GM23248 (cell line): ENCODE data around the gene LSP1. TPM values are rescaled to one million over a fixed set of nuclear protein-coding genes. Genes with fewer than 3 reads are reported as not detected.

ENCODE experiments used
- DNase-seq: peaks from one replicate; pipeline ENCODE4 v3.0.0-alpha.2; 2015
- H2AFZ ChIP-seq: fragments of 200-600 bp; sonication (generic); 2 replicates; pipeline ENCODE4 v1.6.1; 2016; ENCODE audit warnings: antibody characterized with exemption
- H3F3A ChIP-seq: fragments of 200-600 bp; sonication (generic); 2 replicates; pipeline ENCODE4 v1.6.1; 2016; ENCODE audit warnings: mild to moderate bottlenecking, antibody characterized with exemption, mixed run types; ENCODE audit not compliant: insufficient read depth
- H3K27ac ChIP-seq: fragments of 200-600 bp; sonication (generic); 2 replicates; pipeline ENCODE4 v1.5.1; 2016; ENCODE audit warnings: mild to moderate bottlenecking
- H3K27me3 ChIP-seq: fragments of 200-600 bp; sonication (generic); replicated peaks from 2 replicates; pipeline ENCODE4 v1.6.1; 2016; ENCODE audit warnings: mild to moderate bottlenecking; ENCODE audit not compliant: insufficient read depth
- H3K36me3 ChIP-seq: fragments of 200-600 bp; sonication (generic); 2 replicates; pipeline ENCODE4 v1.6.1; 2016; ENCODE audit warnings: low read depth, mild to moderate bottlenecking
- H3K4me1 ChIP-seq: fragments of 200-600 bp; sonication (generic); 2 replicates; pipeline ENCODE4 v1.6.1; 2016; ENCODE audit warnings: mild to moderate bottlenecking; ENCODE audit not compliant: insufficient read depth
- H3K4me2 ChIP-seq: fragments of 200-600 bp; sonication (generic); one replicate; pipeline ENCODE4 v1.6.1; 2016; ENCODE audit warnings: mild to moderate bottlenecking; ENCODE audit not compliant: unreplicated experiment
- H3K4me3 ChIP-seq: fragments of 200-600 bp; sonication (generic); 2 replicates; pipeline ENCODE4 v1.5.1; 2016; ENCODE audit warnings: mild to moderate bottlenecking
- H3K79me2 ChIP-seq: fragments of 200-600 bp; sonication (generic); 2 replicates; pipeline ENCODE4 v1.6.1; 2016; ENCODE audit warnings: mild to moderate bottlenecking; ENCODE audit not compliant: insufficient read depth
- H3K9ac ChIP-seq: fragments of 200-600 bp; sonication (generic); 2 replicates; pipeline ENCODE4 v1.6.1; 2016; ENCODE audit warnings: mild to moderate bottlenecking
- H3K9me2 ChIP-seq: fragments of 200-600 bp; sonication (generic); 2 replicates; pipeline ENCODE4 v1.6.1; 2016; ENCODE audit warnings: mixed run types, mild to moderate bottlenecking, moderate library complexity; ENCODE audit not compliant: insufficient read depth
- H3K9me3 ChIP-seq: fragments of 200-600 bp; sonication (generic); one replicate; pipeline ENCODE4 v1.6.1; 2017; ENCODE audit warnings: low read depth
- H4K20me1 ChIP-seq: fragments of 200-600 bp; sonication (generic); 2 replicates; pipeline ENCODE4 v1.6.0; 2016; ENCODE audit not compliant: insufficient read depth
- EZH2 ChIP-seq: fragments of 200-600 bp; sonication (generic); IDR thresholded peaks from 2 replicates; pipeline ENCODE4 v1.6.1; 2018; ENCODE audit warnings: antibody characterized with exemption, mild to moderate bottlenecking; ENCODE audit not compliant: insufficient read depth, poor library complexity, severe bottlenecking
- EZH2phosphoT487 ChIP-seq: fragments of 200-600 bp; sonication (generic); IDR thresholded peaks from 2 replicates; pipeline ENCODE4 v1.6.1; 2018; ENCODE audit warnings: antibody characterized with exemption, moderate library complexity, mild to moderate bottlenecking, low read depth; ENCODE audit not compliant: insufficient read depth
- WGBS, 2 experiments: methylation state at CpG; one replicate each; pipeline ENCODE4 v1.1.6; 2015 to 2017; ENCODE audit warnings: low lambda C conversion rate in 2 of 2, low coverage in 1 of 2; ENCODE audit errors: missing lambda C conversion rate in 2 of 2; 5-methylcytosine and 5-hydroxymethylcytosine counted together
- in situ Hi-C: fragments of 300-500 bp; cut with MboI; formaldehyde crosslinking; loops from 2 replicates; pipeline ENCODE4 v1.15.0; 2020
- polyA plus RNA-seq: library from polyadenylated mRNA; unstranded; fragments of >200 nt; fragmentation: Nextera tagmentation; extraction: Ambion mirVana; gene quantifications from 2 replicates; pipeline ENCODE4 v1.2.1, GENCODE V29; 2016
- total RNA-seq: library from RNA; depleted of rRNA; stranded (reverse); fragments of >200 nt; shearing (Covaris generic); gene quantifications from 2 replicates; pipeline ENCODE4 v1.2.3, GENCODE V29; 2014

LSP1 gene
- total and polyA plus RNA-seq, 2 experiments from 2014 or later = 0.36 TPM; not detected in 1

DNA sequence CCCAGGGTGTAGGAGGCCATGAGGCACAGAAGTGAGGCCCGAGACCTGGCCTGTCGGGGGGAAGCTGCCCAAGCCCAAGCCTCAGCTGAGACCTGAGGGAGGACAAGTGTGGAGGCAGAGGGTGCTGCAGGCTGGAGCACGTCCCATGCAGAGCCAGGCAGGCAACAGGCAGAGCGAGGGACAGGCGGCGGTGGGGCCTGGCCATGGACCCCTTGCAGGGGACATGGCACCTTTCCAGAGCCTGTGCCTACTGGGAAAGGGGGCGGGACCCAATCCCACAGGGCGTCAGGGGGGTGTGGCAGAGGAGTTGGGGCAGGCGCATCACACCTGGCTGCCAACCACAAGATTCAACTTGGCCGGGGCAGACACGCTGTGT lies 9.8 kb upstream of the LSP1 start:
- WGBS, 2 experiments = 42 to 53% methylated on average over 5 to 11 of the region's 11 CpGs
- Histone ChIP-seq H3K4me1 (no peaks in the 10 kb centered on the region), H3F3A (no peaks in the 10 kb centered on the region), H2AFZ (no peak overlapping the region), H3K36me3 (no peaks in the 10 kb centered on the region), H3K4me3 (no peak overlapping the region), H3K27ac (no peak overlapping the region), H4K20me1 (no peaks in the 10 kb centered on the region), H3K4me2 (no peak overlapping the region), H3K9me3 (no peaks in the 10 kb centered on the region), H3K27me3 (no peaks in the 10 kb centered on the region; the same call in 1 of the 2 replicates), H3K9ac (no peak overlapping the region), H3K79me2 (no peaks in the 10 kb centered on the region), H3K9me2 (no peaks in the 10 kb centered on the region)
- no peak for TF ChIP-seq EZH2
- TF ChIP-seq EZH2phosphoT487 = no peak
- in situ Hi-C loops = no loop called here
- no peak for DNase-seq

GRCh38 chr11:1843796-1844195 lies 9.1 kb upstream of the LSP1 start:
- Histone ChIP-seq H3K79me2 (no peaks in the 10 kb centered on the region), H2AFZ (no peak overlapping the region), H3K9me2 (no peaks in the 10 kb centered on the region), H4K20me1 (no peaks in the 10 kb centered on the region), H3K36me3 (no peaks in the 10 kb centered on the region), H3K9ac (no peak overlapping the region), H3K4me3 (no peak overlapping the region), H3K4me1 (no peaks in the 10 kb centered on the region), H3K27me3 (no peaks in the 10 kb centered on the region; the same call in 1 of the 2 replicates), H3K4me2 (no peak overlapping the region), H3K9me3 (no peaks in the 10 kb centered on the region), H3F3A (no peaks in the 10 kb centered on the region), H3K27ac (no peak overlapping the region)
- in situ Hi-C loops = no loop called here
- TF ChIP-seq EZH2 = no peak
- no peak for TF ChIP-seq EZH2phosphoT487
- no peak for DNase-seq
- 61 to 69% methylated on average over 7 to 8 of the region's 8 CpGs for WGBS, 2 experiments

- Histone ChIP-seq H4K20me1 (no peaks in the 10 kb centered on the region), H3K27me3 (no peaks in the 10 kb centered on the region; the same call in 1 of the 2 replicates), H2AFZ (no peak overlapping the region), H3K4me2 (no peak overlapping the region), H3K9me3 (no peaks in the 10 kb centered on the region), H3F3A (no peaks in the 10 kb centered on the region), H3K79me2 (no peaks in the 10 kb centered on the region), H3K9me2 (no peaks in the 10 kb centered on the region), H3K36me3 (no peaks in the 10 kb centered on the region), H3K4me3 (no peak overlapping the region), H3K27ac (no peak overlapping the region), H3K9ac (no peak overlapping the region), H3K4me1 (no peaks in the 10 kb centered on the region)
- TF ChIP-seq EZH2phosphoT487 (no peak), EZH2 (no peak)
- DNase-seq = no peak
- in situ Hi-C loops = no loop called here
- 56 to 61% methylated on average over 18 to 23 of the region's 23 CpGs for WGBS, 2 experiments
Measured at GRCh38 chr11:1844221-1845094, 8.4 kb upstream of the LSP1 start.

DNA sequence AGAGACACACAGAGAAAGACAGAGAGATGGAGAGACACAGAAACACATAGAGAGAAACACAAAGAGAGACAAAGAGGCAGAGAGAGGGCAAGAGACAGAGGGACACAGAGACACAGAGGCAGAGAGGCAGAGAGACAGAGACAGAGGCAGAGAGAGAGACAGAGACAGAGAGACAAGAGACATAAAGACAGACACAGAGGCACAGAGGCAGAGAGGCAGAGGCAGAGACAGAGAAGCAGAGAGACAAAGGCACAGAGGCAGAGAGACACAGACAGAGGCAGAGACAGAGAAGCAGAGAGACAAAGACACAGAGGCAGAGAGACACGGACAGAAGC lies 7.8 kb upstream of the LSP1 start:
- Histone ChIP-seq H4K20me1 (no peaks in the 10 kb centered on the region), H2AFZ (no peak overlapping the region), H3K79me2 (no peaks in the 10 kb centered on the region), H3K4me1 (no peaks in the 10 kb centered on the region), H3K9me2 (no peaks in the 10 kb centered on the region), H3K27ac (no peak overlapping the region), H3K9ac (no peak overlapping the region), H3K4me3 (no peak overlapping the region), H3K4me2 (no peak overlapping the region), H3K36me3 (no peaks in the 10 kb centered on the region), H3K9me3 (no peaks in the 10 kb centered on the region), H3F3A (no peaks in the 10 kb centered on the region), H3K27me3 (no peaks in the 10 kb centered on the region; the same call in 1 of the 2 replicates)
- TF ChIP-seq EZH2phosphoT487 = no peak
- TF ChIP-seq EZH2 = no peak
- WGBS, 2 experiments = 38 to 51% methylated on average over 1 of the region's 1 CpG
- no peak for DNase-seq
- in situ Hi-C loops = no loop called here
